ENCODE measurements around the gene ZNF169. TPM values are rescaled to one million over a fixed set of nuclear protein-coding genes. Genes with fewer than 3 reads are reported as not detected.
"Not testable (repeated sequence)": the region's sequence is repeated elsewhere in the genome, so short reads cannot be mapped to it uniquely, and the experiment has no call there.

Gene ZNF169
- total RNA-seq, 1 donor from 2014 or later = 4.9 TPM

DNA sequence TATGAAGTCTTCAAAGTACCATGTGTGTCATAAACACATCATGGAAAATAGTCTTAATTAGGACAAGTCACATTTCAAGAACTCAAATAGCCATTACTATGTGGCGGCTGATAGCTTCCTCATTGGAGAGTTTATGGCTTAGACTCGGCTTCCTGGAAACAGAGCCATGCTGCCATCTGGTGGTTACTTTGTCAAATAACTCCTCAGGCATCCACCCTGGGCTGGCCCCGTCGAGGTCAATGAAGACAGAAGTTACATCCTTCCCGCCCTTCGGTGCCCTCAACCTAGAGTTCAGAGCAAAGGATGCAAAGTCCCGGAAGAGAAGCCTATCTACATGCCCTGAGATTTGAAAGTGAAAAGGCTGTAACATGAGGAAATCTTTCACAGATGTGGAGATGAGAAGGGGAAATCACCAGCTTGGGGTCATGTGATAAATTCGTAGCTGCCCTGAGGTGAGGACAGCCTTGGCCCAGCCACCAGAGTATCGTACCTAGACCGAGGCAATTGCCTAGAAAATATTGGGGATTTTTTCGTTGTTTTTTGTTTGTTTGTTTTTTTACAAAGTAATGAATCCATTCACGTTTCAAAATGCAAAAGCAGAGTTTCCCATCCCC is 45.5 kb upstream of the ZNF169 start:
- TF ChIP-seq, protein P1, sequence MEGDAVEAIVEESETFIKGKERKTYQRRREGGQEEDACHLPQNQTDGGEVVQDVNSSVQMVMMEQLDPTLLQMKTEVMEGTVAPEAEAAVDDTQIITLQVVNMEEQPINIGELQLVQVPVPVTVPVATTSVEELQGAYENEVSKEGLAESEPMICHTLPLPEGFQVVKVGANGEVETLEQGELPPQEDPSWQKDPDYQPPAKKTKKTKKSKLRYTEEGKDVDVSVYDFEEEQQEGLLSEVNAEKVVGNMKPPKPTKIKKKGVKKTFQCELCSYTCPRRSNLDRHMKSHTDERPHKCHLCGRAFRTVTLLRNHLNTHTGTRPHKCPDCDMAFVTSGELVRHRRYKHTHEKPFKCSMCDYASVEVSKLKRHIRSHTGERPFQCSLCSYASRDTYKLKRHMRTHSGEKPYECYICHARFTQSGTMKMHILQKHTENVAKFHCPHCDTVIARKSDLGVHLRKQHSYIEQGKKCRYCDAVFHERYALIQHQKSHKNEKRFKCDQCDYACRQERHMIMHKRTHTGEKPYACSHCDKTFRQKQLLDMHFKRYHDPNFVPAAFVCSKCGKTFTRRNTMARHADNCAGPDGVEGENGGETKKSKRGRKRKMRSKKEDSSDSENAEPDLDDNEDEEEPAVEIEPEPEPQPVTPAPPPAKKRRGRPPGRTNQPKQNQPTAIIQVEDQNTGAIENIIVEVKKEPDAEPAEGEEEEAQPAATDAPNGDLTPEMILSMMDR (IDR thresholded peaks at IDR 0.05; ENCODE audit: partially characterized antibody, unreplicated experiment) = peak; percentile 74
- DNase-seq = peak; percentile 61
- Mint-ChIP-seq H3K27me3 (ENCODE audit: unreplicated experiment) (peaks cover 3% of the 10 kb centered on the region), H3K27ac (ENCODE audit: unreplicated experiment) (no peak overlapping the region), H3K36me3 (ENCODE audit: unreplicated experiment) (no peaks in the 10 kb centered on the region), H3K4me1 (ENCODE audit: low read depth, unreplicated experiment) (no peaks in the 10 kb centered on the region), H3K9me3 (ENCODE audit: unreplicated experiment) (no peaks in the 10 kb centered on the region), H3K4me3 (ENCODE audit: unreplicated experiment) (no peak overlapping the region)

DNA sequence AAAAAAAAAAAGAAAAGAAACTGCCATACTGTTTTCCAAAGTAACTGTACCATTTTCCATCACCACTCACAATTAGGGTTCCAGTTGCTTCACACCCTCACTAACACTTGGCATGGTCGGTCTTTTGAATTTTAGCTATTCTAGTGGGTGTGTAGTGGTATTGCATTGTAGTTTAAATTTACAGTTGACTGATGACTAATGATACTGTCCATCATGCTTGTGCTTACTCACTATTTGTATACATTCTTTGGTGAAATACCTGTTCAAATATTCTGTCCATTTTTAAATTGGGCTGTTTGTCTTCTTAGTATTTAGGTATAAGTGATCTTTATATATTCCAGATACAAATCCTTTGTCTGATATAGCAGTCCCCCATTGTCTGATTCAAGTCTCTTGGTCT is 36.2 kb upstream of the ZNF169 start:
- TF ChIP-seq, protein P1 (IDR thresholded peaks at IDR 0.05; ENCODE audit: partially characterized antibody, unreplicated experiment) = no peak
- no peaks in the 10 kb centered on the region for H3K36me3 Mint-ChIP-seq (ENCODE audit: unreplicated experiment)
- H3K4me1 Mint-ChIP-seq (ENCODE audit: low read depth, unreplicated experiment) = no peaks in the 10 kb centered on the region
- H3K9me3 Mint-ChIP-seq (ENCODE audit: unreplicated experiment) = no peaks in the 10 kb centered on the region
- no peak overlapping the region for H3K27ac Mint-ChIP-seq (ENCODE audit: unreplicated experiment)
- no peaks in the 10 kb centered on the region for H3K27me3 Mint-ChIP-seq (ENCODE audit: unreplicated experiment)
- no peak for DNase-seq
- H3K4me3 Mint-ChIP-seq (ENCODE audit: unreplicated experiment) = no peak overlapping the region

DNA sequence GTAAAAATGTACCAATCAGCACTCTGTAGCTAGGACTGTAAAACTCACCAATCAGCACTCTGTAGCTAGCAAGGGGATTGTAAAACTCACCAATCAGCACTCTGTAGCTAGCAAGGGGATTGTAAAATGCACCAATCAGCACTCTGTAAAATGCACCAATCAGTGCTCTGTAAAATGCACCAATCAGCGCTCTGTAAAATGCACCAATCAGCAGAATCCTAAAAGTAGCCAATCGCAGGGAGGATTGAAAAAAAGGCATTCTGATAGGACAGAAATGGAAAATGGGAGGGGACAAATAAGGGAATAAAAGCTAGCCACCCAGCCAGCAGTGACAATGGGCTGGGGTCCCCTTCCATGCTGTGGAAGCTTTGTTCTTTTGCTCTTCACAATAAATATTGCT is 33.7 kb upstream of the ZNF169 start:
- not testable (repeated sequence) for H3K36me3 Mint-ChIP-seq (ENCODE audit: unreplicated experiment); H3K9me3 Mint-ChIP-seq (ENCODE audit: unreplicated experiment); H3K27me3 Mint-ChIP-seq (ENCODE audit: unreplicated experiment); H3K4me1 Mint-ChIP-seq (ENCODE audit: low read depth, unreplicated experiment); H3K27ac Mint-ChIP-seq (ENCODE audit: unreplicated experiment); DNase-seq; H3K4me3 Mint-ChIP-seq (ENCODE audit: unreplicated experiment)

DNA sequence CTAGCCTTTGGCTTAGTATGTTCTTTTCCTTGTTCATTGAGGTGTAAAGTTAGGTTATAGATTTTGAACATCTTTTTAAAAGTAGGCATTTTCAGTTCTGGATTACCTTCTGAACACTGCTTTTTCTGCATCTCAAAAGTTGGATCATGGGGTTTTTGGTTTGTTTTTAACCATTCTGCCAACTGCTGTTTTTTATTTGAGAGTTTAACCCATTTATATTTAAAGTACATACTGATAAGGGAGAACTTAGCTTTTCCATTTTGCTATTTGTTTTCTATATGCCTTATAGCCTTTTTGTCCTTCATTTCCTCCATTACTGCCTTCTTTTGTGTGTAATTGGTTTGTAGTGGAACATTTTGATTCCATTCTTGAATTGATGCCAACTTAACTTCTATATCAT is 30.5 kb upstream of the ZNF169 start:
- H3K27ac Mint-ChIP-seq (ENCODE audit: unreplicated experiment) = no peak overlapping the region
- peaks cover 6% of the 10 kb centered on the region for H3K36me3 Mint-ChIP-seq (ENCODE audit: unreplicated experiment)
- DNase-seq = no peak
- TF ChIP-seq, protein P1 (IDR thresholded peaks at IDR 0.05; ENCODE audit: partially characterized antibody, unreplicated experiment) = no peak
- peaks cover 5% of the 10 kb centered on the region for H3K9me3 Mint-ChIP-seq (ENCODE audit: unreplicated experiment)
- no peaks in the 10 kb centered on the region for H3K4me1 Mint-ChIP-seq (ENCODE audit: low read depth, unreplicated experiment)
- H3K27me3 Mint-ChIP-seq (ENCODE audit: unreplicated experiment) = no peaks in the 10 kb centered on the region
- H3K4me3 Mint-ChIP-seq (ENCODE audit: unreplicated experiment) = no peak overlapping the region

DNA sequence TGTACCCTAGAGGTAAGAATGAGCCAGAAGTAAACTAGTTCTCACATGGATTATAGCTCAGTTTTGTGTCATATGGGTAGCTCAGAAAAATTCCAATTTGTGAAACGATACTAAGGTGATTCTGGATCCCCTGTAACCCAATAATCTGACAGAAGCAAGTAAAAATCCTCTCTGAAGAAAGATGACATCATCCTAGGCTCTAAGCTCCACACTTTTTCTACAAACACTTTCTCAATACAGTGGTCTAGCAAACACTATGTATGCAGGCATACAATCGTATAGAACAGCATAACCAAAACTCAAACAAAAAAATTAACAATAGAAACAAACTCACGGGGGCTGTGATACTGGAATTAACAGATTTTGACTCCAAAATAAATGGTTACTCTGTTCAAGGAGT is 26.7 kb upstream of the ZNF169 start:
- H3K4me3 Mint-ChIP-seq (ENCODE audit: unreplicated experiment) = no peak overlapping the region
- H3K4me1 Mint-ChIP-seq (ENCODE audit: low read depth, unreplicated experiment) = no peaks in the 10 kb centered on the region
- H3K27me3 Mint-ChIP-seq (ENCODE audit: unreplicated experiment) = no peaks in the 10 kb centered on the region
- H3K9me3 Mint-ChIP-seq (ENCODE audit: unreplicated experiment) = peaks cover 5% of the 10 kb centered on the region
- H3K36me3 Mint-ChIP-seq (ENCODE audit: unreplicated experiment) = peaks cover 6% of the 10 kb centered on the region
- no peak for DNase-seq
- TF ChIP-seq, protein P1 (IDR thresholded peaks at IDR 0.05; ENCODE audit: partially characterized antibody, unreplicated experiment) = no peak
- no peak overlapping the region for H3K27ac Mint-ChIP-seq (ENCODE audit: unreplicated experiment)

DNA sequence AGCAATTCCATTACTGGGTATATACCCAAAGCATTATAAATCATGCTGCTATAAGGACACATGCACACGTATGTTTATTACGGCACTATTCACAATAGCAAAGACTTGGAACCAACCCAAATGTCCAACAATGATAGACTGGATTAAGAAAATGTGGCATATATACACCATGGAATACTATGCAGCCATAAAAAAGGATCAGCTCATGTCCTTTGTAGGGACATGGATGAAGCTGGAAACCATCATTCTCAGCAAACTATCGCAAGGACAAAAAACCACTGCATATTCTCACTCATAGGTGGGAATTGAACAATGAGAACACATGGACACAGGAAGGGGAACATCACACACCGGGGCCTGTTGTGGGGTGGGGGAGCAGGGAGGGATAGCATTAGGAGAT is 18.0 kb upstream of the ZNF169 start:
- H3K27ac Mint-ChIP-seq (ENCODE audit: unreplicated experiment); H3K4me1 Mint-ChIP-seq (ENCODE audit: low read depth, unreplicated experiment); H3K27me3 Mint-ChIP-seq (ENCODE audit: unreplicated experiment); H3K9me3 Mint-ChIP-seq (ENCODE audit: unreplicated experiment); H3K36me3 Mint-ChIP-seq (ENCODE audit: unreplicated experiment); H3K4me3 Mint-ChIP-seq (ENCODE audit: unreplicated experiment); DNase-seq: not testable (repeated sequence)
